GM18951 (cell line): ENCODE results near the gene ERAL1.

Source experiments
- POLR2A ChIP-seq: IDR thresholded peaks from 4 replicates; pipeline ENCODE4 v1.6.1; 2011; ENCODE audit warnings: mild to moderate bottlenecking; ENCODE audit not compliant: insufficient read length, insufficient read depth; ENCODE audit errors: extremely low read depth
- in situ Hi-C: fragments of 300-500 bp; cut with MboI; formaldehyde crosslinking; loops from one replicate; pipeline ENCODE4 v1.12.0; 2022; ENCODE audit warnings: low sequenced_read_pairs, mixed read lengths, inconsistent platforms; ENCODE audit not compliant: unreplicated experiment

Gene ERAL1

DNA sequence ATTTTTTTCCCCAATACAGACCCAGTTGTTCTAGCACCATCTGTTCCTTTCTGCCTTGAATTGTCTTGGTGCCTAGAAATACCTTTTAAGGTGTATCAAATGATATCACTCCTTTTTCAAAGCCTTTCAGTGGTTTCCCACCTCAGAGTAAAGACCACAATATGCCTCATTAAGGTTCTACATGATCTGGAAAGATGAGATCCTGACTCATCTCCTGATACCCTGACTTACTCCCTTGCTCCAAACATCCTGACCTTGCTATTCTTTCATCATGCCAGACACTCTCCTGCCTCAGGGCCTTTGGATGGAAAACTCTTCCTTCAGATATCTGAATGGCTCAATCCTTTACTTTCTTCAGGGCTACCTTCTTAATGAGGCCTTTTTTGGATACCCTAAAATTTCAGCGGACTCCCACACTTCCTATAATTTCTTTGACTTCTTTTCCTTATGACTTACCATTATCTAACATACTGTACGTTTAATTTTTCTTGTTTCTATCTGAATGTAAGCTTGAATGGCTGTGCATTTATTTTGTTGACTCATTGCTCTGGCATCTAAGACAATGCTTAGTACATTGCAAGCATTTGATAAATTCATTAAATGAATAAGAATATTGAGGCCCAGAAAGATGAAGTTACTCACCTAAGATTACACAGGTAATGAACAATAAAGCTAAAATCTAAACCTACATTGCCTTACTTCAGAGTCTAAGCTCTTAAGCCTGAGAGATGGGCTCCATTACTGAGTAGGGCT is 23.5 kb downstream of the ERAL1 start:
- in situ Hi-C loops: no loop called here
- no peak for TF ChIP-seq POLR2A

DNA sequence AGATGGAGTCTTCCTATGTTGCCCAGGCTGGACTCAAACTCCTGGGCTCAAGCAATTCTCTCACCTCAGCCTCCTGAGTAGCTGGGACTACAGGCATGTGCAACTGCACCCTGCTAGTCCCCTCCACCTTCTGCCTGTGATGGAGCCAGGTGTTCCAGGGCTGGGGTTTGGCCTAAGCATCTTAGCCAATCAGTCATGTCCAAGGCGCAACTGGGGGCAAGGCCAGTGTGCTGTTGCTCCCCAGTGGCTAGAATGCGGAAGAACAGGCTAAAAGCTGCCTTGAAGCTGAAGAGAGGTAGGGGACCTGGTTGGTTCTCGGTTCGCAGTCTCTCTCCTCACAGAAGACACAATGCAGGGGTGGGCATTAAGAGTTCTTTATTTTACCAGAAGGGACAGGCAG is 24.2 kb downstream of the ERAL1 start:
- in situ Hi-C loops: no loop called here

DNA sequence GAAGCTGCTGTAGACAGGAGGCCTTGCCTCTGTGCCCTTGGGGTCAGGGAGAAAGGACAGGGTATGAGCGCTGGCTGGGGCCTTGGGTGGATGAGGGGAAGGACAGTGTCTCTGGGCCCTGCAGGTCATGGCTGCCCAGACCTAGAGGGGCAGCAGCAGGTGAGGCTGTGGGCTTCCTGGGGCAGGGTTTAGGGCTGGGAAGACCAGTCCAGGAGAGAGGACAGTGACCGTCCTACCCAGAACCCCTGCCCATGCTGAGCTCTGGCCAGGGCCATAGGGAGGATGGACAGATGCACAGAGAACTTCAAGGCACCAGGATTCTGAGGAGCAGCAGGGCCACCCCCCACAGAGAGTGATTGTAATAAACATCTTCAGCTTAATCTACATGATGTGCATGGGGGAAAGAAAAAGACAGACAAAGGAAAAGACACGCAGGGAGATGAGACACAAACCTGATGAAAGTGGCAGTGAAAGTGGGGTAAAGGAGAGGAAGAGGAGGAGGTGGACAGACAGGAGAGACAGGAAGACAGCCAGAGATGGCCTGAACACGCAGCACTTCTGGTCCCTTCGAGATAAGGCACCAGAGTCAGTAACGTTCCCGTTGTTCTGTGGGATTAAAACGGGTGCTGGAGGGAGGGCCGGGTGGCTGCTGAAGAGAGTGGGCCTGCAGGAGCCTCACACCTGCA is 25.2 kb downstream of the ERAL1 start:
- in situ Hi-C loops: no loop called here
- TF ChIP-seq POLR2A: no peak

More for the DNA sequence above, 24.2 kb downstream of the ERAL1 start:
- TF ChIP-seq POLR2A: no peak

DNA sequence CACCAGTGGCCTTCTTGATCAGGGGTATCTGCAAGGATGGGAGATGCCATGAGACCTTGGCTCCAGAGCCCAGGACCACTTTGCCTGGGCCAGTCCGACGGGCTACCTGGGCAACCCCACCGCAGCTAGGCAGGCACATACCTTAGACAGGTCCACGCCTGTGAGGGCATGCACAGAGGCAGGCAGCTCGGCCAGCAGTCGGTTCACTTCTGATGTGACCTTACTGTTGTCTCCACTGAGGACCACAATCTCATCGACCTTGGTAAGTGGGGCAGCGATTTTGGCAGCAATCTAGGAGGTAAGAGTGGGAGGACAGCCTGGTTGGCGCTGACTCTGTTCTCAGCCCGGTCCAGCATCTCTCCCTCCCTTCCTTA is 25.7 kb downstream of the ERAL1 start:
- TF ChIP-seq POLR2A: no peak
- in situ Hi-C loops: no loop called here

DNA sequence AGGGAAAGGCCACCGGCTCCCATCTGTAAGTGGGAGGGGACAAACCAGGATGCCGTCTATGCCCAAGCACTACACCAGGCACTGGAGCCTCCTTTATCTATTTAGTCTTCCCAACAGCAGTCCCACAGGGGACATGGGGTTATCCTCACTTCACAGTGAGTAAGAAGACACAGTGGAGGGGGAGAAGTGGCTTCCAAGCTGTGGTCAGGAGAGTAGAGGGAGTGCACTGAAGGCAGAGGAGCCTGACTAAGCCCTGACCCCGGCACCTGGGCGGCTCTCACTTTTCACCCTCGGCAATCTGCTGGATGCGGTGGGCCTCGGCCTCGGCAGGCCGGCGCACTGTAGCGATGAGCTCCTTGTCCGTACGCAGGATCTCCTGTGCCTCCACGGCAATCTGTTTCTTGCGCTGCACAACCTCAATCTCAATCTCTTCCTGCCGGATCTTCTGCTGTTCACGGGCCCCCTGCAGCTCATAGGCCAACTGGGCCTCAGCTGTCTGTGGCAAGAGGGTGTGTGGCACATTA is 26.8 kb downstream of the ERAL1 start:
- TF ChIP-seq POLR2A: no peak
- in situ Hi-C loops: no loop called here

DNA sequence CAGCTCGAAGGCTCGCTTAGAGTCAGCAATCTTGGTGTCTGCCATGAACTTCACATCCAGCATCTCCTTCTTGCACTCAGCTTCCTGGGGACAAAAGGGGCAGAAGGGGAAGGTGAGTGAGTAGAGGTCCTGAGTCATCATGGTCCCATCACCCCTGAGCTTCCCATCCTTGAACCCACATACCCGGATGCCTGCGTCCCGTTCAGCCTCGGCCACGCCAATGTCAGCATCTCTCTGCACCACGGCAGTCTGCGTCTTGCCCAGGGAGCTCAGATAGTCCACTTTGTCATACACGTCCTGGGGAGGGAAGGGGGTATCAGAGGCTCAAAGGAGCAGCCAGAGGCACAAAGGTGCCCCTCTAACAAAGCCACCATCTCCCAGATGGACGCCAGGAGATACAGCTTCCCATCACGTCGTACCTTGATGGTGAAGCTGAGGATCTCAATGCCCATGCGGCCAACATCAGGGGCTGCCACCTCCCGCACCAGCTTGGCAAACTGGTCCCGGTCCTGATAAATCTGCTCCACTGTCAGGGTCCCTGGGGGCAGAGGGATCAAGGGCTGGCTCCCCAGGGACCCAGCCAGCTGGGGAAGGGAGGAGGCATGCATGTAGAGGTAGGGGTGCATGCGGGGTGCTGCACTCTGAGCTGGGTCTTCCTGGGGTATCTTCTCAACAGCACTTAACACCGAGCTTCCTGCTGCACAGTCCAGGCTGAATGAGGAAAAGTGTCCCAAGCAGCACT is 27.5 kb downstream of the ERAL1 start:
- no peak for TF ChIP-seq POLR2A
- in situ Hi-C loops: no loop called here

DNA sequence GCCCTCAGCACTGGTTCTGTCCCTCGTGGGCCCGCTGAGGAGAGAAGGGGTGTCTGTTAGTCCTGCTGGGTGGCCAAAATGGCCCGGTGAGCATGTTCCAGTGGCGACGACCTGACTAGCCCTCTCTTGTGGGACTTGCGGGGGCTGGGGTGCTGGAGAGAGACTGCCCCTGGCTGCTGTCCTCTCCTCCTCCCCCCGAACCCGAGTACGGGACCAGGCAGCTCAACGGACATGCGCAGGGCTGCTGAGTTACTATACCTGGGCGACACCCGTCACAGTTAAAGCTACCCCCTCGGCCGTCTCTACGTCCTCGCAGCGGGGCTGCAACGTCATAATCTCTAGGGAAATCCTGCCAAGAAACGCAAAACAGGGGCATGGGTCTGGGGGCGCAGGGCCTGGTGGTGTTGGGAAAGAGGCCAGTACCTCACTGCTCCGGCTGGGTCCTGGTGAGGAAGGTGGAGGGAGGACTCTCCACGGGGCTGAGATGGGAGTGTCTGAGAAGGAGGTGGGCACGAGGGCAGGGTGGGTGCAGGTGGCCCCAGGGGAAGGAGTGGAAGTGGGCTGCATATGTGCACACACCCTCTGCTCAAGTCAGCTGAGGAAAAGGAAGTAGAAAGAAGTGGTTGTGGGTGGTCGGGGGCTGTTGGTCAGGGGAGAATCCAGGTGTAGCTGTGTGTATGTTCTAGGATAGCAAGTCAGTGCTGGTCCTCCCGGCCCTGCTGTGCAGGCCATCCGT is 29.3 kb downstream of the ERAL1 start:
- no peak for TF ChIP-seq POLR2A
- in situ Hi-C loops: no loop called here

DNA sequence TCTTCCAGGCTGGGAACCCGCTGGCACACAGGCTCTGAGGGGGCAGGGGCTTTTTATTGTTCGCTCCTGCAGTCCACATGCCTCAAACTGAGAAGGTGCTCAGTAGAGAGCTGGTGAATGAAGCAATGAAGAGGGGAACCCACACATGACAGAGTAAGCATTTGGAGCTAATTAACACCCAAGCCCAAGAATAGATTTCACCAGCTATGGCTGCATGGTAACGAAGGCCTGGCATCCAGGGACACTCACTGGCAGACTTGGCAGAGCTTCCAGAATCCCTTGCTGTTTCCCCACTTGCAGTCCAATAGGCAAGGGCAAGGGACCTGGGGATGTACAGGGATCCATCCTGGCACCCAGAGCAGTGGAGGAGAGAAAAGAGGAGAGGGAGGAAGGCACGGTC is 30.5 kb downstream of the ERAL1 start:
- in situ Hi-C loops: no loop called here
- no peak for TF ChIP-seq POLR2A

DNA sequence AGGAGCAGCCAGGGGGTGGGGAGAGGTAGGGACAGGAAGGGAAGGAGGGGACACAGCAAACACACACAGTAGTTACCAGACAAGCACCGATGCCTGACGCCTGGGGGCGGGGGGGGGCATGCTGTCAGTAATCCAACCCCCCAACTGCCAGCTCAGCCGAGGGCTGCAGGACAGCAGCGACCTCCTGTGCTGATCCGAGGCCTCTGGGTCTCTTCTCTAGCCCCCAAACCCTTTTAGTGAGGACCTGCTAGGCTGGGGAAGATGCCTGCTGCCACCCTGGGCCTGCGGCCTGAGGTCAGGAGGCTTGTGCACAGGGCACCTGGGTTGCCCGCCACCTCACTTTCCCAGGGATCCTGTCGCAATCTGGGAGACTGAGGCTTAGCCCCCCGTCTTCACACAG is 31.1 kb downstream of the ERAL1 start:
- in situ Hi-C loops: no loop called here
- TF ChIP-seq POLR2A: no peak

DNA sequence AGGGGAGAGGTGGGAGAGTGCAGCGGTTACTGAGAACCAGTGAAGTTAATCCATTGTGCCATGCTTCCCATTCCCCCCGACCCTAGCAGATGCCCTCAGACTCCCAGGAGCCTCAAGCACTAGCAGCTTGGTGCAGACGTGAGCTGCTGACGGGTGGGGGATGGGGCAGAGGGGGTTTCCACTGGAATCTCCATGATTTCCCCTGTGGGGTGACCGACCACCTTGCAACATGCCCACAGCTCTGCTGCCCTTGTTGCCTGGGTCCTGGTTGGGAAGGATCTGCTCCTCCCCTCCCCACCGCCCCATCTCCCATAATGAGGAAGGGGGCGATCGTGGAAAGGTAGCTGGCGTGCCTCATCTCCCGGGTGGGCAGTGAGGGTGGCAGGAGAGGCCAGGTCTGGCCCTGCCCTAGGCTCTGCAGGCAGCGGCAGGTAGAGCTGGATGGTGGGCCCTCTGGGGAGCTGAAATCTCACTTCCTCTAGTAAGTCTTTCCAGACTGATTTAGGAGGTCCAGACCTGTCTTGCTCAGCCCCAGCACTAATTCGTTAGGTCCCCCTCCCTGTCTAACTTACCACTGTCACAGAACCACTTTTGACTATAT is 33.2 kb downstream of the ERAL1 start:
- in situ Hi-C loops: no loop called here

DNA sequence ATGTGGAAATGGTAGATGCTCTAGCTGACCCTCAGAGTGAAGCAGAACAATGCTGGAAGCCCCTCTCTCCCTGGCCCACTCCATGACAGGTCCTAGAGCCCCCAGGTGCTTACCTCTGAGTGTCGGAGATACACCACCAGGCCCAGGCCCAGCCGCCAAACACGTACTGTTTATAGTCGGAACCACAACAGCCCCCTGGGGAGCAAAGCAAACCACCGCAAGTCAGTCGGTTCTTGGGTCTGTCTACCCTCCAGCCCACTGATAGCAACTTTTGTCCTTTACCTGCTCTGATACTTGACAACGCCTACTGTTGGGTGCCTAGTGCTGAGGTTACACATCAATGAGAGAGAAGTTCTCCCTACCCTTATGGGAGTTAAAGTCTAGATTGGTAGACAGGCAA is 34.0 kb downstream of the ERAL1 start:
- TF ChIP-seq POLR2A: no peak
- in situ Hi-C loops: no loop called here

More for the DNA sequence above, 33.2 kb downstream of the ERAL1 start:
- TF ChIP-seq POLR2A: no peak

DNA sequence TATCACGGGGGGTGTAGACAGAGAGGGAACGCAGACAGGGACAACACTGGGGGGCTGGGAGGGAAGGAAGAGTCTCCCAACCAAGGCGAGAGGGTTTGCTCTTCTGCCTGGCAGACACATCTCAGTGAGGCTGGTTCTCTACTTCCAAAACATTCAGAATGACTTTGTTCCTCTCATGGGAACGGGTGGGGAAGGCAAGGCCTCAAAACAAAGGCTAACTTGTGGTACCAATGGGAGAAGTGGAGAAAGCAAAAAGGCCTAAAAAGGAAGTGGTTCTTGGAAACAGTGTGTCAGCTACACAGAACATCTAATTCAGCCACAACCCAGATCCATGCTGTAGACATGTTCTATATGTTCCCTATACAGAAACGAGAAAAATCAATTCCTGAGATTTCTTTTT is 35.2 kb downstream of the ERAL1 start:
- in situ Hi-C loops: no loop called here
- no peak for TF ChIP-seq POLR2A
